NCI-H69 (cell line): Measurements from ENCODE around the gene ACTL10.

Experiments used
- DNase-seq: peaks from one replicate; lab custom pipeline; 2025; lab: John Stamatoyannopoulos, UW

Gene ACTL10

DNA sequence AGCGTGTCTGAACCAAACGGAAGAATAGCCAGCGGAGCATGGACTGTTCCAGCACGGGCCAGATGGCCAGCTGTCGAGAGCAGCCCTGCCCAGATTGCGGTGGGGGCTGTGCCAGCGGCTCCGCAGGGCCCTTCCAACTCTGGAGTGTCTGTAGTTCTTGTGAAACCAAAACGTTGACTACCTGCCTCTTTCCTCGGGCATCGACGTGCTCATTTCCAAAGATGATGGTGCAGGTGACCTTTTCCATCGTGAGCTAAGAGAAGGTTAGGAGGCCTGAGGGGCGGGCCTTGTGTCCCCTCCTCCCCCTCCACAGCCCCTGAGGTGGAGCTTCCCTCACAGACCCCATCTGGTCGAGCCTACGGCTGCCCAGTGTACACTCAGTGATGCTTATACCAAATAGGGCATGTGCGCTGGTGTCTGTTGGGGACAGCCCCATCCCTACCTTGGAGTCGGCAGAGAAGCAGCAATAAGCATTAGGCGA lies 17.5 kb upstream of the ACTL10 start:
- DNase-seq = peak; percentile 56

- DNase-seq = peak; percentile 53
Observed at GRCh38 chr20:33650111-33650752, 16.5 kb upstream of the ACTL10 start.

DNA sequence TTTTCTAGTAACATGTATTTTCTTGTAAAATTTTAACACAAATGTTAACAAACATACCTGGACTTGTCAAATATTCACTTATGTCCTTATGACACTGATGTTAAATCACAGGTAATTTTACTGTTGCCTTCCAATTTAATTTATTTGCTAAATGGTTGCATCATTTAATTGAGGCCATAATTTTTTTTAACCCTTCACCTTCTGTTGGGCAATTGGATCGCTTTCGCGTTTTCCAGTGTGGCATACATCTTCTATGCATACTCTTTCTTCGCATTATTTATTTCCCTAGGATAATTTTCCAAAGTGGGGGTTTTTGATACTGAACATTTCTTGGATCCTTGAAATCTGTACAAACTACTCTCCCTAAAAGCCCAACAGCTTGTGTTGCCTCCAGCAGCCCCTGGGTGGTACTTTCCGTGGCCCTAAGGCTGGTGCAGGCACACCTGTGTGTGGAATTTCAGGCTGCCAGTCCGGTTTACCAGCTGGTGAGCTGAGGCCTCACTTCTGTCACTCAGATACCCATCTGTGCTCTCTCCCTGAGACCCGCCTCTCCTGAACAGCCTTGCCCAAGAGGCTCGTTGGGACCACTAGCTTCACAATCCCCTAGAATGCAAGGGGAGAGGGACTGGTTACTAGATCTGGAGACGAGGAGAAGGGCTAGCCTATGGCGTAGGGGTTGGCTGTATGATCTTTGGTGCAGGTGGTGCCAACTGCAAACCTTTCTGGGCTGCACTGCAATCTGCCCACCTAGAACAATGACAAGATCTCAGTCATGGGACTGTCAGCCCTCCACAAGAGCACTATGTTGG lies 15.8 kb upstream of the ACTL10 start:
- peak; percentile 88 for DNase-seq

- no peak for DNase-seq
Observed at GRCh38 chr20:33651562-33652048, 15.1 kb upstream of the ACTL10 start.

GRCh38 chr20:33653218-33653899 lies 13.4 kb upstream of the ACTL10 start:
- DNase-seq = peak; percentile 85

- peak; percentile 97 for DNase-seq
Observed at GRCh38 chr20:33653900-33654596, 12.7 kb upstream of the ACTL10 start.

DNA sequence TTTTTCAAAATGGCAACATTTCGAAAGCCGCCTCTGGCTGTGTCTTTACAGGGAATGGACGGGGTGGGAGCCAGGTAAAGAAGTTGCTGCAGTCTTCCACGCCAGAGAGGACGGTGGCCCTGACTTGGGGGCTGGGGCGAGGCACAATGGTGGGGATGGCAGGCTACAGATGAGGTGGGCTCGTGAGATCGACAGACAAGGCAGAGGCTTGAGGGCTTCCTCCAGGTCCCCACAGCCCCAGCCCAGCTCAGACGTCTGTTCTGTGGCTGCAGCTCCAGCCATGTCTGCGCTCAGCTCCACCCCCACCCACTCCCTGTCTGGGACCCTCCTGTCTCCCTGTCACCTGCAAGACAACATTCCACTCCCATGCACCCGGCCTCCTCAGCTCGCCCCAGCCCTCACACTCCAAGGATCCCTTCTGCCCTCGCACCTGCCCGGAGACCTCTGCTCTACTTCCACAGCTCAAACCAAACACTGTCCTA lies 12.0 kb upstream of the ACTL10 start:
- DNase-seq = no peak

DNA sequence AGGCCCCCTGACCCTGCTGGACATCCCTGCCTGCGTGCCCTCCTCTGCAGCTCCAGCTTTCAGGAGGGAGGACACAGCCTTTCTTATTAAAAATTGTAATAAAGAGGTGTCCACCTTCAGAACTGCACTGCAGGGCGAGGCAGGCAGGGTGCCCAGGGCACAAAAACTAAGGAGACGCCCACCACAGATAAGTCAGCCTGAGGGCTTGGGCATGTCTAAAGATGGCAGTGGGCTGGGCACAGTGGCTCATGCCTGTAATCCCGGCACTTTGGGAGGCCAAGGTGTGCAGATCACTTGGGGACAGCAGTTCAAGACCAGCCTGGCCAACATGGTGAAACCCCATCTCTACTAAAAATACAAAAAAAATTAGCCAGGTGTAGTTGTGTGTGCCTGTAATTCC lies 11.6 kb upstream of the ACTL10 start:
- DNase-seq = no peak

DNA sequence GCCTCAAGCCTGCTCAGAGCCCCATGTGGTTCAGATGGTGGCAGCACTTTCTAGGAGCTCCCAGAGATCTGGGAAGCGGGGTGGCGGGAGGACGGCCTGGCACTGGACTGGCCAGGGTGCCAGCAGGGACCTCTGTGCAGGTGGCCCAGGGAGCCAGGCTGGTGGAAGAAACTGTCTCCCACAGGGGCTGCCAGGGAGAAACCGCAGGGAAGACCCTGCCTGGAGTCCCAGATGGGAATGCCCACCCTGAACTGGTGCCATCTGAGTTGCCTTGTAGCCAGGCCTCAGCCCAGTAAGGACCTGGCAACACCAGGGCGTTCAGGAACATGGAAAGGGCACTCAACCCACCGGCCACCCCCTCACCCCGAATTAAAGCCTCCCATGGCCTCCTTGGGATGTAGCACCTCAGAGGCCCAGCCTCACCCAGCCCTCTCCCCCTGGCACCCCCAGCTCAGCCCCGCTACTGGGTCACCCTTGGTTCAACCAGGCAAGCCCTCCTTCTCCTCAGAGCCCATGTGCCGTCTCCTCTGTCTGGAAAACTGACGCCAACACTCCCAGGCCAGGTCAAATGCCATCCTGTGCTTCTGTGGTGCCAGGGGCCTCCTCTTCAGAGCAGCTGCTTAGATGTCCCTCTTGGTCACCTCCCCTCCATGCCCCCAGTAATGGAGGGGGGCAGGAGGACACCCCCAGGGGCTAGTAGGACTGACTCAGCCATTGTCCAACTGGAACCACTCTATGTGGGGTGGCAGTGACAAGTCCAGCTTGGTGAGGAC lies 10.5 kb upstream of the ACTL10 start:
- no peak for DNase-seq

- no peak for DNase-seq
Observed at GRCh38 chr20:33656783-33657703, 9.7 kb upstream of the ACTL10 start.

DNA sequence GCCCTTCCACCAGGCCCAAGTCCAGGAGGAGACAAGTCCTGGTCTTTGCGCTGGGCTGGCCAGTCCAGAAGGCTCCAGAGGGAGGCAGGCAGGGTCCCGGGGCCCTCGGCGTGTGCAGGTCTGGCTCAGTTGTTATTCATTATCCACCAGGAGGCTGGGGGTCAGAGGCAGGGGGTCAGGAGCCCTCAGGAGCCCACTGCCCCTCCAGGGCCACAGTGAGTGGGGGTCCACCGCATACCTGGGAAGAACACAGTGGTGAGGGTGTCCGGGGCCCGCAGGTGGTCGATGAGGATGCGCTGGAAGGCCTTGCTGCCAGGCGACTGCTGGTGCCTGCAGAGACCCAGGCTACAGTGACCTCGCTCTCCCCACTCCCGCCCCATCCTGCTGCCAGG lies 9.0 kb upstream of the ACTL10 start:
- no peak for DNase-seq

GRCh38 chr20:33658510-33658909 lies 8.2 kb upstream of the ACTL10 start:
- DNase-seq = no peak

DNA sequence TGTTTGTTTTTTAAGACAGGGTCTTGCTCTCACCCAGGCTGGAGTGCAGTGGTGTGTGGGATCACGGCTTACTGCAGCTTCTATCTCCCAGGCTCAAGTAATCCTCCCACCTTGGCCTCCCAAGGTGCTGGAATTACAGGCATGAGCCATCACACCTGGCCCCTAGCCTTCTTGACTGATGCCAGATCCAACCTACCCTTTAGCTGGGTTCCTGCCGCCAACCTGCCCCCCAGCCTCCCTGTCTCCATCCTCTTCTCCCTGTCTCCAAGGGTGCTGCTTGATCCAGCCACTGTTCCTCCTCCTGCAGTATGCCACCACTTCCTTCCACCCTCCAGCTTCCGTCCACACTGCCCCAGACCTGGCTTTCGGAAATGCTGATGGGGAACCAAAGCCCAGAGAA lies 7.8 kb upstream of the ACTL10 start:
- no peak for DNase-seq

DNA sequence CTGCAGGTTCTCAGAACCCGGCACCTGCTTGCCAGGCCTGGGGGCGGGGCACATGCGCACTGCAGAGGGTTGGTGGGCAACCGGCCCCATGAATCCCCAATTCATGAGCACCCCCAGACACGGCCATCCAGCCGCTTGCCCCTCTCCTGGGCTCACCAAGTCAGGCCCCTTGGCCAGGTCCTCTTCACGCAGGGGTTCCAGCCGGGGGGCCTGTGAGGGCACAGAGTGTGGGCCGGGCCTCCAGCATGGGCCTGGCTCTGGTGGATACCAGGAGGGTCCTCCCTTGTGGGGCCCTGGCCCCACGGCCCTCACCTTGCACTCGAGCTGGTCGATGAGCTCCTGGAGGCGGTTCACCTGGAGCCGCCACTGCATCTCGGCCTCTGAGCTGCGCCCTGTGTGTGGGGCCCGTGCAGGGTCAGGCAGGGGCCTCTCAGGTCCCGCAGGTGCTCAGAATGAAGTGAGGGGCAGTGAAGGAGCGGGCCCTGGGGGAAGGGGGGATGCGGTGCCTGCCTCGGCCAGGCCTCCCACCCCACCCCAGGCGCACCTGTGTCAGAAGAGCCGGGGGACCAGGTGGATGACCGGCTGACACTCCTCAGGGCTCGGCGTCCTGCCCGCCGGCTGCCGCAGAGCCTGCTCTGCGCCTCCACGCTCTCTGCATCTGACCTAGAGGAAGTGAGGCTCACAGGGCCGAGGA lies 7.3 kb upstream of the ACTL10 start:
- no peak for DNase-seq

- DNase-seq = no peak
Observed at GRCh38 chr20:33660035-33660684, 6.6 kb upstream of the ACTL10 start.

GRCh38 chr20:33660685-33661058 lies 6.1 kb upstream of the ACTL10 start:
- no peak for DNase-seq

GRCh38 chr20:33662172-33662571 lies 4.6 kb upstream of the ACTL10 start, which contains the start of gene C20orf144:
Gene C20orf144, plus strand, starts transcription at chr20:33662327. Its CDS starts 19 bp downstream, at chr20:33662346.
- no peak for DNase-seq

DNA sequence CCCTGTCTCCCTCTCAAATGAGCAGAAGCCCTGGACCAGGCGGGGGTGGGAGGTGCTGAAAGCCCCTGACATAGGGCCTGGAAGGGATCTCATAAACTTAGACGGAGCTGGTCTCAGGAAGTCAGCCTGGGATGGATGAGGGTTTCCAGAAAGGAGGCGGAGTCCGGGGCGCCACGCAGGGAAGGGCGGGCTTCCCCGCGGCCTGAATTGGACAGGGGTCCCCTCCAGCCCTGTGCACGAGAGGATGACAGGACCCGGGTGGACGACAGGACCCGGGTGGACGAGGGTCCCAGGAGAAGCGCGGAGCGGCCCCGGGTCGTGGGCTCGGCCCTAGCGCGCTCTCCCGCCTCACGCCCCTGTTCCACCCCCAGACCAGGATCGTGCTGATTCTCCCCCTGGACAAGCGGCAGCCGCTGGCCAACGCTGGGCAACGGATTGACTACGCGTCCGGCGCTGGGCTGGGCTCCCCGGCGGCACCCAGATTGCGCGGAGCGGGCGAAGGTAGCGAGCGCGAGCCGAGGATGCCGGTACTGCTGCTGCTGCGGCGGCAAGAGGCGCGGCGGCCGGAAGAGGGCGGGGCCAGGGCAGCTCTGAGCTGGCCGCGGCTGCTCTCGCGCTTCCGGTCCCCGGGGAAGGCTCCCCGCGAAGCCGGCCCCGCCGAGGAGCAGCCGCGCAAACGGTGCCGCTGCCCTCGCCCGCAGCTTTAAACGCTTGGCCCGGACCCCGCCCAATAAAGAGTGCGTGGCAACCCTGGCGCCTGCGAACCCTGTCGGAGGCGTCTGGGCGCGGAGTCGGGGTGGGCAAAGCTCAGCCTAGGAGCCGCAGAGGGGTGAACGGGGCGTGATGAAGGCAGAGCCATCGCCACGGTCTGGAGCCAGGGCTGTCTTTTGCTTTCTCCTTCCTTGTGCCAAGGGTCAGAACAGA lies 3.3 kb upstream of the ACTL10 start:
- peak; percentile 93 for DNase-seq
